Cardiac muscle cell (in vitro differentiated cells and primary cell): ENCODE results near the gene TEFM. TPM values are rescaled to one million over a fixed set of nuclear protein-coding genes. Genes with fewer than 3 reads are reported as not detected.

ENCODE experiments used
- DNase-seq, 2 donors: peaks; one replicate each; pipeline versions ENCODE4 v3.0.0 to v3.0.0-alpha.2; 2010 to 2017; ENCODE audit warnings: low read depth in 1 of 2, low spot score in 1 of 2
- H3K27ac ChIP-seq: fragments of 200-600 bp; sonication (generic); 2 replicates; pipeline ENCODE4 v1.5.1; 2016
- H3K27me3 ChIP-seq: fragments of 200-600 bp; sonication (generic); 2 replicates; pipeline ENCODE4 v1.6.0; 2016; ENCODE audit warnings: control low read depth
- H3K36me3 ChIP-seq: fragments of 200-600 bp; sonication (generic); 2 replicates; pipeline ENCODE4 v1.5.1; 2016; ENCODE audit warnings: control low read depth
- H3K4me1 ChIP-seq: fragments of 200-600 bp; sonication (generic); 2 replicates; pipeline ENCODE4 v1.8.1; 2017; ENCODE audit warnings: low read depth, mild to moderate bottlenecking, mixed run types
- H3K4me3 ChIP-seq: fragments of 200-600 bp; sonication (generic); 2 replicates; pipeline ENCODE4 v1.5.1; 2016; ENCODE audit warnings: mild to moderate bottlenecking
- H3K9me3 ChIP-seq: fragments of 200-600 bp; sonication (generic); 2 replicates; pipeline ENCODE4 v1.5.1; 2017; ENCODE audit warnings: low read depth, mild to moderate bottlenecking, control low read depth
- CTCF ChIP-seq: IDR thresholded peaks from 2 replicates; pipeline ENCODE4 v1.5.1; 2012; ENCODE audit warnings: low read depth, mild to moderate bottlenecking, low read length
- polyA plus RNA-seq: library from polyadenylated mRNA; unstranded; fragments of >200 nt; fragmentation: Nextera tagmentation; extraction: Ambion mirVana; gene quantifications from 2 replicates; pipeline ENCODE4 v1.2.1, GENCODE V29; 2016
- total RNA-seq: library from RNA; depleted of rRNA; stranded (reverse); fragments of >200 nt; gene quantifications from 2 replicates; pipeline ENCODE4 v1.2.3, GENCODE V29; 2016

Gene TEFM
- total and polyA plus RNA-seq, 2 experiments from 2014 or later = 18.1 to 22.4 TPM

DNA sequence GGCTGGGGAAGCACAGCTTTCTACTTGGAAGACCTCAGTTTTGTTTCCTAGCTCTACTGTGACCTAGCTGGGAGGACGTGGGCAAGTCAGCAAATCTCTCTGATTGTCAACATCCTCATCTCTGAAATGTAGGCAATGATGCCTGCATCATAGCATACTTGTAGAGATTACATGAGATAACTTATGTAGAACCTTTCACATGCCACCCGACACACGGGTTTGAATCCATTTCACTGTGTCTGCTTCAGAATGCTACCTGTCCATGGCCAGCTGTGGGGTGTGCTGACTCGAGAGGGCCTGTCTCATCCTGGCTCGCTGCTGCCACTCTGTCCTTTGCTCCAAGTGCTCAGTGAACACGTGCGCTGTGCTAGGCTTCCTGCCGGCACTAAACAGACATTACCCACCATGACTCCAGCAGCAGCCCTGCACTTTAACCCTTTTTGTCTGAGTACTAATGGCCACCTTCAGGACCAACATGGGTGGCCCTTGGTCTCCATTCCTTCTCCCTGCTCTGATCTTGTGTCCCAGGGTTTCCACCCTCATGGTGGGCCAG, 23.1 kb upstream of the TEFM start:
- H3K4me1 ChIP-seq = no peaks in the 10 kb centered on the region
- no peaks in the 10 kb centered on the region for H3K9me3 ChIP-seq
- DNase-seq = no peak
- no peak overlapping the region for H3K4me3 ChIP-seq
- TF ChIP-seq CTCF = no peak
- peaks cover 28% of the 10 kb centered on the region for H3K27me3 ChIP-seq
- no peak overlapping the region for H3K27ac ChIP-seq
- no peaks in the 10 kb centered on the region for H3K36me3 ChIP-seq

DNA sequence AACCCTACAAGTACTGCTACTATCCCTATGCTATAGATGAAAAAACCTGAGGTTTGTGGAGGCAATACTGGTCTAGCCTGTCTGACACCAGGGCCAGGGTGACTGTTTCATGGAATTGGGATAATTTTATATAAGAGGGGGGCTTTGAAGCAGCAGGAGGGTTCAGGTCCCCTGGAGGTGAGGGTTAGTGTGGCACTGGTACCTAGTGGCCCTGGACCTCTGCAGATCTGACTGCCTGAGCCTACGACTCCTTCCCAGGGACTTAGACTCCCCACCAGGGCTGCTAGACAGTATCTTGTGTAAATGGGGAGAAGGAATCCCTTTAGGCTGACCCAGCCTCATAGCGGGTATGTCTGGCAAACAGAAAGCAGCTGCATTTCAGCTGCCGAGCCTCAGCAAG, 22.5 kb upstream of the TEFM start:
- no peaks in the 10 kb centered on the region for H3K9me3 ChIP-seq
- H3K36me3 ChIP-seq = no peaks in the 10 kb centered on the region
- no peaks in the 10 kb centered on the region for H3K4me1 ChIP-seq
- no peak for DNase-seq
- peaks cover 34% of the 10 kb centered on the region for H3K27me3 ChIP-seq
- TF ChIP-seq CTCF = no peak
- H3K27ac ChIP-seq = no peak overlapping the region
- no peak overlapping the region for H3K4me3 ChIP-seq

GRCh38 chr17:30927756-30928155, 21.7 kb upstream of the TEFM start:
- H3K4me1 ChIP-seq = no peaks in the 10 kb centered on the region
- no peak for TF ChIP-seq CTCF

GRCh38 chr17:30926516-30926915, 20.5 kb upstream of the TEFM start:
- Histone ChIP-seq H3K4me3 (no peak overlapping the region), H3K27ac (no peak overlapping the region), H3K36me3 (no peaks in the 10 kb centered on the region), H3K9me3 (no peaks in the 10 kb centered on the region), H3K27me3 (peaks cover 51% of the 10 kb centered on the region), H3K4me1 (no peaks in the 10 kb centered on the region)
- DNase-seq = no peak
- no peak for TF ChIP-seq CTCF

More at GRCh38 chr17:30927756-30928155, 21.7 kb upstream of the TEFM start:
- DNase-seq = no peak
- Histone ChIP-seq H3K4me3 (no peak overlapping the region), H3K27ac (no peak overlapping the region), H3K27me3 (peaks cover 40% of the 10 kb centered on the region), H3K9me3 (no peaks in the 10 kb centered on the region), H3K36me3 (no peaks in the 10 kb centered on the region)

- Histone ChIP-seq H3K36me3 (no peaks in the 10 kb centered on the region), H3K27me3 (peaks cover 63% of the 10 kb centered on the region), H3K4me1 (no peaks in the 10 kb centered on the region), H3K4me3 (no peak overlapping the region), H3K27ac (no peak overlapping the region), H3K9me3 (no peaks in the 10 kb centered on the region)
- no peak for DNase-seq
- no peak for TF ChIP-seq CTCF
These were observed 18.3 kb upstream of the TEFM start for GRCh38 chr17:30924341-30924740.
